CD4-positive, alpha-beta T cell (primary cell): ENCODE results near the gene ZSWIM1. TPM values are rescaled to one million over a fixed set of nuclear protein-coding genes. Genes with fewer than 3 reads are reported as not detected.

Source experiments
- ATAC-seq: fragments of 200-7000 bp; cut with Tn5 transposase; one replicate; pipeline ENCODE4 v1.10.0; 2022; ENCODE audit warnings: mild to moderate bottlenecking; ENCODE audit not compliant: poor library complexity
- CTCF ChIA-PET: fragments of 350-600 bp; sonication (Branson Sonifier 250); formaldehyde crosslinking; loops from one replicate; lab custom pipeline; 2021; ENCODE audit warnings: antibody characterized with exemption, inconsistent platforms; lab: Charles Lee
- POLR2A ChIA-PET: fragments of 350-600 bp; sonication (Branson Sonifier 250); formaldehyde crosslinking; loops from one replicate; lab custom pipeline; 2021; ENCODE audit warnings: antibody characterized with exemption, inconsistent platforms; lab: Charles Lee
- DNase-seq, 14 experiments: peaks; one replicate each; pipeline ENCODE4 v3.0.0-alpha.2; 2013 to 2020; ENCODE audit warnings: mixed read lengths in 2 of 14
- H3K27ac ChIP-seq, 2 donors: one replicate each; pipeline versions ENCODE4 v1.5.1 to v1.7.0; 2013; ENCODE audit warnings: low read length in 2 of 2, low read depth in 1 of 2, mild to moderate bottlenecking in 1 of 2
- H3K27me3 ChIP-seq, 2 experiments: 1 replicate in 1 of 2; 2 replicates in 1 of 2; pipeline versions ENCODE4 v1.6.1 to v1.7.0; 2013; ENCODE audit warnings: low read length in 2 of 2, control low read depth in 1 of 2, mild to moderate bottlenecking in 1 of 2, moderate library complexity in 1 of 2; ENCODE audit not compliant: insufficient read depth in 2 of 2, control insufficient read depth in 1 of 2
- H3K36me3 ChIP-seq: one replicate; pipeline ENCODE4 v1.6.1; 2013; ENCODE audit warnings: low read length, control low read depth; ENCODE audit not compliant: insufficient read depth
- H3K4me1 ChIP-seq: one replicate; pipeline ENCODE4 v1.6.1; 2013; ENCODE audit warnings: low read length, control low read depth; ENCODE audit not compliant: insufficient read depth
- H3K4me3 ChIP-seq: one replicate; pipeline ENCODE4 v1.5.1; 2013; ENCODE audit warnings: mild to moderate bottlenecking, low read length, moderate library complexity
- H3K9me3 ChIP-seq, 2 experiments: 1 replicate in 1 of 2; 2 replicates in 1 of 2; pipeline versions ENCODE4 v1.6.1 to v1.7.0; 2013; ENCODE audit warnings: low read length in 2 of 2, mild to moderate bottlenecking in 2 of 2, control low read depth in 1 of 2, moderate library complexity in 1 of 2; ENCODE audit not compliant: control insufficient read depth in 1 of 2, insufficient read depth in 1 of 2
- H3K27ac Mint-ChIP-seq: one replicate; pipeline ENCODE4 v1.8.0; 2020; ENCODE audit warnings: mixed read lengths
- H3K27me3 Mint-ChIP-seq: one replicate; pipeline ENCODE4 v1.8.0; 2021; ENCODE audit warnings: mixed read lengths
- H3K36me3 Mint-ChIP-seq: one replicate; pipeline ENCODE4 v1.8.0; 2021; ENCODE audit warnings: low read depth, mixed read lengths
- H3K4me1 Mint-ChIP-seq: one replicate; pipeline ENCODE4 v1.8.0; 2021; ENCODE audit warnings: low read depth, mixed read lengths
- H3K4me3 Mint-ChIP-seq: one replicate; pipeline ENCODE4 v1.8.0; 2020; ENCODE audit warnings: mild to moderate bottlenecking, mixed read lengths
- H3K9me3 Mint-ChIP-seq: one replicate; pipeline ENCODE4 v1.8.0; 2020; ENCODE audit warnings: mixed read lengths
- intact Hi-C, 2 experiments: fragments of 100-400 bp; cut with DNase I in 1 of 2; cut with micrococcal nuclease in 1 of 2; formaldehyde crosslinking; loops; one replicate each; pipeline versions ENCODE4 v1.15.1 to v1.9.0; 2023 to 2025; cut with DNase I, micrococcal nuclease
- total RNA-seq, 174 experiments: library from RNA in 2 of 174; stranded (reverse) in 2 of 174; gene quantifications; one replicate each; pipeline ENCODE4 v1.2.3 and lab custom pipeline; 2021 to 2026
- TF ChIP-seq, protein P1 (sequence below): fragments of 200-600 bp; IDR thresholded peaks from one replicate; pipeline ENCODE4 v1.8.0; 2022; ENCODE audit warnings: antibody characterized with exemption, mild to moderate bottlenecking

Gene ZSWIM1
- total RNA-seq, 2 experiments from 2014 or later, result 9.3 to 10.7 TPM

DNA sequence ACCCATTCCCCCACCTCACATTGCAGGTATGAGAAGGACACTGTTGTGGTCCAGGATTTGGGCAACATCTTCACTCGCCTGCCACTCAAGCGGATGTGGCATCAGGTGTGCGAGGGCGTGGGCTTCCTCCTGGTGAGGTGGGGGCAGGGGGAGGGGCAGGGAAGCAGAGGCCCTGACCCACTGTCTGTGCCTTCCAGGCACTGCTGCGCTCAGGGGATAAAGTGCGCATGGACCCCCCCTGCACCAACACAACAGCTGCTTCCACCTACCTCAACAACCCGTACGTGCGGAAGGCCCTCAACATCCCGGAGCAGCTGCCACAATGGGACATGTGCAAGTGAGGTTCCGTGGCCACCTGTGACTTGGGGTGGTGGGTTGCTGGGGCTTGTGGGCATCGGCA lies 13.8 kb downstream of the ZSWIM1 start:
- Histone ChIP-seq H3K9me3 (no peaks in the 10 kb centered on the region), H3K4me1 (peaks cover 51% of the 10 kb centered on the region), H3K4me3 (no peak overlapping the region), H3K27ac (no peak overlapping the region), H3K27me3 (no peaks in the 10 kb centered on the region), H3K36me3 (peaks cover 54% of the 10 kb centered on the region)
- ATAC-seq (no peak), DNase-seq (peak in 1 of 14 experiments; percentile 36)
- TF ChIP-seq, protein P1, sequence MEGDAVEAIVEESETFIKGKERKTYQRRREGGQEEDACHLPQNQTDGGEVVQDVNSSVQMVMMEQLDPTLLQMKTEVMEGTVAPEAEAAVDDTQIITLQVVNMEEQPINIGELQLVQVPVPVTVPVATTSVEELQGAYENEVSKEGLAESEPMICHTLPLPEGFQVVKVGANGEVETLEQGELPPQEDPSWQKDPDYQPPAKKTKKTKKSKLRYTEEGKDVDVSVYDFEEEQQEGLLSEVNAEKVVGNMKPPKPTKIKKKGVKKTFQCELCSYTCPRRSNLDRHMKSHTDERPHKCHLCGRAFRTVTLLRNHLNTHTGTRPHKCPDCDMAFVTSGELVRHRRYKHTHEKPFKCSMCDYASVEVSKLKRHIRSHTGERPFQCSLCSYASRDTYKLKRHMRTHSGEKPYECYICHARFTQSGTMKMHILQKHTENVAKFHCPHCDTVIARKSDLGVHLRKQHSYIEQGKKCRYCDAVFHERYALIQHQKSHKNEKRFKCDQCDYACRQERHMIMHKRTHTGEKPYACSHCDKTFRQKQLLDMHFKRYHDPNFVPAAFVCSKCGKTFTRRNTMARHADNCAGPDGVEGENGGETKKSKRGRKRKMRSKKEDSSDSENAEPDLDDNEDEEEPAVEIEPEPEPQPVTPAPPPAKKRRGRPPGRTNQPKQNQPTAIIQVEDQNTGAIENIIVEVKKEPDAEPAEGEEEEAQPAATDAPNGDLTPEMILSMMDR, result no peak
- peaks cover 35% of the 10 kb centered on the region for H3K4me1 Mint-ChIP-seq
- peaks cover 50% of the 10 kb centered on the region for H3K36me3 Mint-ChIP-seq
- POLR2A ChIA-PET, result interaction anchor here (8.2 kb wide), 1 partner anchor 40 kb away, joined by 105 read pairs; the partner anchor contains the start of gene PCIF1
- H3K9me3 Mint-ChIP-seq, result no peaks in the 10 kb centered on the region
- intact Hi-C loops, result loop anchor here (5.0 kb wide), 2 partner anchors 37 to 82 kb away; partner anchors contain the start of genes ACOT8 (in 1 of the 2), UBE2C (in 1 of the 2) and ZSWIM3 (in 1 of the 2)
- H3K27me3 Mint-ChIP-seq, result no peaks in the 10 kb centered on the region
- no peak overlapping the region for H3K27ac Mint-ChIP-seq
- CTCF ChIA-PET, result no interaction called here
- H3K4me3 Mint-ChIP-seq, result no peak overlapping the region

DNA sequence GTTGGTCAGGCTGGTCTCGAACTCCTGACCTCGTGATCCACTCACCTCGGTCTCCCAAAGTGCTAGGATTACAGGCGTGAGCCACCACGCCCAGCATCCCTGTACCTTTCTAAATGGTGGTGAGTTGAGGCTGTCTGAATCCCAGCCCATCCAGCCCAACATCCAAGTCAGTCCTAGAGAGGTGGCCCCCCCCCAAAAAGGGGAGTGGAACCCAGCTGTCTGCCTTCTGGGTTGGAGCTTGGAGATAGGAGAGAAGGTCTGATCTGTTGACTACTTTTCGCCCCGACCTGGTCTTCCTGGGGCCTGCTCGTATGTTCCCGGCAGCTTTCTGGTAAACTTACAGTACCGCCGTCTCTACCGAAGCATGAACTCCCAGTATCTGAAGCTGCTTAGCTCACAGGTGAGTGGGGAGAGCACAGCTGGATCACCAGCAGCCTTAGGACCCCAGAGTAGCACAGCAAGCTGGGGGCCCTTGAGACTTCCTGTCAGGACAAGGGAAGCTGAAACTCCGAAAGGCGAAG lies 15.7 kb downstream of the ZSWIM1 start:
- Histone ChIP-seq H3K36me3 (peaks cover 54% of the 10 kb centered on the region), H3K27ac (no peak overlapping the region)

GRCh38 chr20:45897289-45897688 lies 16.3 kb downstream of the ZSWIM1 start:
- Mint-ChIP-seq H3K36me3 (peaks cover 38% of the 10 kb centered on the region), H3K27ac (no peak overlapping the region), H3K9me3 (no peaks in the 10 kb centered on the region), H3K4me3 (no peak overlapping the region), H3K27me3 (no peaks in the 10 kb centered on the region), H3K4me1 (peaks cover 15% of the 10 kb centered on the region)
- TF ChIP-seq, protein P1, result no peak
- ChIA-PET POLR2A (no interaction called here), CTCF (no interaction called here)
- no peak for DNase-seq
- Histone ChIP-seq H3K36me3 (peaks cover 54% of the 10 kb centered on the region), H3K9me3 (no peaks in the 10 kb centered on the region), H3K27ac (no peak overlapping the region), H3K27me3 (no peaks in the 10 kb centered on the region), H3K4me1 (peaks cover 28% of the 10 kb centered on the region), H3K4me3 (no peak overlapping the region)
- no peak for ATAC-seq
- intact Hi-C loops, result no loop called here

More for the DNA sequence above, 15.7 kb downstream of the ZSWIM1 start:
- no peak overlapping the region for H3K27ac Mint-ChIP-seq
- no peak overlapping the region for H3K4me3 ChIP-seq
- no peaks in the 10 kb centered on the region for H3K27me3 ChIP-seq
- H3K27me3 Mint-ChIP-seq, result no peaks in the 10 kb centered on the region
- DNase-seq, result no peak
- H3K9me3 Mint-ChIP-seq, result no peaks in the 10 kb centered on the region
- ATAC-seq, result no peak
- ChIA-PET POLR2A (no interaction called here), CTCF (no interaction called here)
- TF ChIP-seq, protein P1, result no peak
- no peaks in the 10 kb centered on the region for H3K9me3 ChIP-seq
- H3K4me1 Mint-ChIP-seq, result peaks cover 21% of the 10 kb centered on the region
- no peak overlapping the region for H3K4me3 Mint-ChIP-seq
- intact Hi-C loops, result no loop called here
- H3K36me3 Mint-ChIP-seq, result peaks cover 38% of the 10 kb centered on the region
- H3K4me1 ChIP-seq, result peaks cover 34% of the 10 kb centered on the region
